ENCODE data around the gene TSNAX.

Gene TSNAX

DNA sequence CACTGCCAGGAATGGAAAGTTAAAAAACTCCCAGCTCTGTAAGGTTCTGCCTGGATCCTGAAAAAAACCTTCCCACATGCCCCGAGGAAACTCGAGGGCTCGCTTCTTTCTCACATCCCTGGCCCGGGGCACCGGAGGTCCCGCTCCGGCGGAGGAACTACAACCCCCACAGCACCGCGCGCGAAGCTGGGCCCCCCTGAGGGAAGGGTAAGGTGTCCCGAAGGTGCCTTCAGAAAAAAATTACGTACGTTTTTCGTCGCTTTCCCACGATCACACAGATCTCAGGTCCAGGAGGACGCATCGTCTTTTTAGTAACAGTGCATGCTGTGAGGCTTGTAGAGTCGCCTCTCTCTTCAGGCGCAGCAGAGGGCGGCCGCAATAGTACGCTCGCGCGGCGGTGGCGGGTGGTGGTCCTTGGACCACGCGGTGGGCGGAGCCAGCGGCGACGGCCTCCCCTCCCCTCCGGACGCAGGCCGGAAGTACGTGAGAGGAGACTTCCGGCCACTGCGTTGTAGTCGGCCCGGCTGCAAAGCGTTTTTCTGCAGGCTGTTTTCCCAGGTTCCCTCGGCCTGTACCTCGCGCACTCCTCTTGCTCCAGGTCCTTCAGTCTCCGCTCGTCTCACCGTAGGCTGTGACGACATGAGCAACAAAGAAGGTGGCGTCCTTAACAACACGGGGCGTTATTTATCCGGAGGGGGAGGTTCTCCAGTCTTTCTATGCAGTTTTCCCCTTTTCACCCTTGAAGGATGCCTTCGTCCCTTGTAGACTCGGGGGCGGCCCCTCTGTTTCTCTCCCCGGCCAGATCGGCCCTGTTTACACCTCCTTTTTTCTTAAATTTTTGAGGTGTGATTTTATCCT is at the start of gene TSNAX:
Gene TSNAX, plus strand, starts transcription at position 498 of the 858 bp plus-strand sequence. Its CDS starts 142 bp downstream, at position 640.
- TF ChIP-seq CTCF (IDR thresholded peaks at IDR 0.05; ENCODE audit: control insufficient read depth, extremely low read depth, insufficient read depth), result no peak
- DNase-seq (ENCODE audit: low read depth), result peak; percentile 84
- peak within 1 kb of the TSS; percentile 100 for H3K4me3 ChIP-seq (ENCODE audit: low read depth, low read length)

DNA sequence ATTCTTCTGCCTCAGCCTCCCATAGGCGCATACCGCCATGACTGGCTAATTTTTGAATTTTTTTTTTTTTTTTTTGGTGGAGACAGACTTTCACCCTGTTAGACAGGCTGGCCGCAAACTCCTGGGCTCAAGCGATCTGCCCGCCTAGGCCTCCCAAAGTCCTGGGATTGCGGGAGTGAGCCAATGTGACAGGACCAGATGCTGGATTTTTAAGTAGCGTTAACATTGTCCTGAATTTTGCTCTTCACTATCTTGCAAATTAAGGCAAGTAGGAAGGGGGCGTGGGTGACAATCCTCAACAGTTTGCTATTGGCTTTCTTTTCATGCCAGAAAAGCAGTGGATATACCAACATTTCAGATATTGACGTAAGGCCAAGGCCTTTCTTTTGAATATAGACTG is 49.7 kb upstream of the TSNAX start:
- DNase-seq (ENCODE audit: low read depth), result no peak
- no peak for TF ChIP-seq CTCF (IDR thresholded peaks at IDR 0.05; ENCODE audit: control insufficient read depth, extremely low read depth, insufficient read depth)
- no peak overlapping the region for H3K4me3 ChIP-seq (ENCODE audit: low read depth, low read length)

DNA sequence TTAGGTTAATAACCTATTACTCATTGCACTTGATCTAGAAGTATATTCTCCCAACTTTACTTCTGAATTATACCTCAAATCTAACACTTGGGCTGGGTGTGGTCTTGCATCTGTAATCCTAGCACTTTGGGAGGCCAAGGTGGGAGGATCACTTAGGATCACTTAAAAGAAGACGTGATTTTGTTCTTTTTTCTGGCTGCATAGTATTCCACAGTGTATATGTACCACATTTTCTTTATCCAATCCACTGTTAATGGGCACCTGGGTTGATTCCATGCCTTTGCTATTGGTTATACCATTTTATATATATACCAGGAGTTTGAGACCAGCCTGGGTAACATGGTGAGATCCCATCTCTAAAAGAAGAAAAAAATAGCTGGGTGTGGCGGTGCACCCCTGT is 48.5 kb upstream of the TSNAX start:
- no peak for TF ChIP-seq CTCF (IDR thresholded peaks at IDR 0.05; ENCODE audit: control insufficient read depth, extremely low read depth, insufficient read depth)
- DNase-seq (ENCODE audit: low read depth), result no peak
- H3K4me3 ChIP-seq (ENCODE audit: low read depth, low read length), result no peak overlapping the region

- TF ChIP-seq CTCF (IDR thresholded peaks at IDR 0.05; ENCODE audit: control insufficient read depth, extremely low read depth, insufficient read depth), result no peak
- H3K4me3 ChIP-seq (ENCODE audit: low read depth, low read length), result no peak overlapping the region
These were observed 47.2 kb upstream of the TSNAX start for GRCh38 chr1:231481289-231481688.

DNA sequence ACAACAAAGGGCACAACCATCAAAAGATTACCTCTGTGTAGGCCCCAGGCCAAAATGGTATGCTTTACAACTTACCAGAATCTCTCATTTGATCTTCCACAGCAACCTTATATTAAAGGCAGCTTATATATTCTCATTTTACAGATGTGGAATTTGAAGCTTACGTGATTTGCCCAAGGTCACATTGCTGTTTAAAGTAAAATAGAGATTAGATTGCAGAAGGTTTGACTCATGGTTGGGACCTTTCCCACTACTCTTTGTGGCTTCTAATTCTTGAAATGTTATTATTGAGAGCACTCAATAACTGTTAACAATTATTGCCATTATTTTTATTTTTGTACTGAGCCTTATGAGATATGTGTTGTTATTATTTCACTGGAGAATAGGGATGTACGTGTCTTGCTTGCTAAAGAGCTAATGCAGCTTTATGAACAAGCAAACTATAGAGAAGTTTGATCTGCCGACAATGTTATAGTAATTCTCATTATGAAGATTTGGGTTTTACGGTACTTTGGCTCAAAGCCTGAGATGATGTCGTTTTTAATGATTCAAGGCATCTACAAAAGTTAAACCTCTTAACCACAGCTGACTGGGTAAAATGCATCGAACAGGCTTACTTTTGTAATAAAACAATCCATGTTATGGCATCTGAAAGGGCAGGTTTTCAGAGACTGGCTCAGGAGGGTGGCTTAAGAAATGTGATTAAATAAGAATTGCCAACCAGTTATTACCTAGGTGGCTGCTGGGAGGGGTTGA is 43.3 kb upstream of the TSNAX start:
- no peak for DNase-seq (ENCODE audit: low read depth)
- no peak overlapping the region for H3K4me3 ChIP-seq (ENCODE audit: low read depth, low read length)
- TF ChIP-seq CTCF (IDR thresholded peaks at IDR 0.05; ENCODE audit: control insufficient read depth, extremely low read depth, insufficient read depth), result no peak

More at GRCh38 chr1:231481289-231481688, 47.2 kb upstream of the TSNAX start:
- no peak for DNase-seq (ENCODE audit: low read depth)

DNA sequence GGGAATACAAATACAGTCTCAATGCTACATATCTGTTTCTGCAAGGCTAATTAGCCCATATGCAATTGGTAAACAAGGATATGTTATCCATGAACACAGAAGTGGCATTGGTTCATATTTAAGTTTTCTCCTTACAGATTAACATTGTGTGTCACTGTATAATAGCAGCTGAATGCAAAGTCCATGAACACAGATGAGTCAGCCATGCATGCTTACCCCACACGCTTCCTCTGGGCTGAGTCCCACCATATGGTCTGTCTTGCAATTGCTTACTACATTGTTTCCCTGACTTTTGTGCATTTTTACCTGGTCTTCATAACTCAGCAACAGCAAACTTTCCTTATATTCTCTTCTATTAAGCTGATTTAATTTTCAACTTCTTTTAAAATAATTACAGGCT is 41.5 kb upstream of the TSNAX start:
- no peak overlapping the region for H3K4me3 ChIP-seq (ENCODE audit: low read depth, low read length)
- DNase-seq (ENCODE audit: low read depth), result no peak
- TF ChIP-seq CTCF (IDR thresholded peaks at IDR 0.05; ENCODE audit: control insufficient read depth, extremely low read depth, insufficient read depth), result no peak

Data from LNCaP clone FGC (cell line).